Embryonic facial prominence (tissue), 1 donor: ENCODE measurements around the gene PCNX1.

ENCODE experiments used
- DNase-seq: peaks from one replicate; pipeline ENCODE4 v3.0.0-alpha.2; 2016; ENCODE audit errors: extremely low spot score

Gene PCNX1

DNA sequence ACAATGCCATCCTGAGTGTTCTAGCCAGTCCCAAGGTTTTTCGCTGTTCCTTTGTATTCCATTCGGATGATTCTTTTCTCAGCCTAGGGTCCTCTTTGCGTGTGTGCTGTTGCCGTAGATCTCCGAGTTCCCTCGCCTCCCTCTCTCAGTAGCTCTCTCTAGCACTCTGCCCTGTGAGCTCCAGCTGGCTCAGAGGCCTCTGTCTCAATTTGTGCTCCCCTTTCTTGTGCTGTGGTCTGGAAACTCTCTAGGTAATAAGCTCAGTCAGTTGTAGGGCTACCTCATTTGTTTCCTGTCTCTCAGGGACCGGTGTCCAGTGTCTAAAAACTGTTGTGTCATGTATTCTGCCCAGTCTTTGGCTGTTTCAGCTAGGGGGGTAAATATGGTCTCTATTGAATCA lies 179.3 kb downstream of the PCNX1 start:
- no peak for DNase-seq

DNA sequence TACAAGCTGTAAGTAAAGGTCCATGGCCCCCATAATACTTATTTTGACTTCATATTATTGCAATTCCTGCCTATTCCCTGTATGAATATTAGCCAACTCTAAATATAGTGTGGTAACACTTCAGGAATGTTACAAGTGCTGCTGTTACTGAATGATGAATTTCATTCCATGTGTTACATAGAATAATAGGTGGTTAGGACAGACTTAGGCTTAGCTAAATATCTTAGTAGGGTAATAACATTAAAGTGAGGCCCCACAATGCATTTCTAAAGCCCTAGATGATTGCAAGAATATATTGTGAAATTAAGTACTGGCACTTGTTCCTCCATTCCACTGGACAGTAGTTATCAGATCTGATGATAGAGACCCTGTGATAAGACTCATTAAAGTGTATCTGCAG lies 182.7 kb downstream of the PCNX1 start:
- no peak for DNase-seq

DNA sequence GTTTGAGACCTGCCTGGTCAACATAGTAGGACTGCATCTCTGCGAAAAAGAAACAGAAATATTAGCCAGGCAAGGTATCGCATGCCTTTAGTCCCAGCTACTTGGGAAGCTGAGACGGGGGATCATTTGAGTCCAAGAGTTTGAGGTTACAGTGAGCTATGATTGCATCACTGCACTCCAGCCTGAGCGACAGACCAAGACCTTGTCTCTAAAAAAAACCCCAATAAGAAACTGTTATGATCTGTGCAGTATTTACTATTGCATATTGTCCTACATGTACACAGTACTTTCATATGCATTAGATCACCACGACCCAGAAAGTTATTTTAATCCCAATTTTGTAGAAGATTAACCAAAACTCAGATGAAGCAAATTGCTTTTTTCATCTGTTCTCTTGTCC lies 187.5 kb downstream of the PCNX1 start:
- DNase-seq: no peak

DNA sequence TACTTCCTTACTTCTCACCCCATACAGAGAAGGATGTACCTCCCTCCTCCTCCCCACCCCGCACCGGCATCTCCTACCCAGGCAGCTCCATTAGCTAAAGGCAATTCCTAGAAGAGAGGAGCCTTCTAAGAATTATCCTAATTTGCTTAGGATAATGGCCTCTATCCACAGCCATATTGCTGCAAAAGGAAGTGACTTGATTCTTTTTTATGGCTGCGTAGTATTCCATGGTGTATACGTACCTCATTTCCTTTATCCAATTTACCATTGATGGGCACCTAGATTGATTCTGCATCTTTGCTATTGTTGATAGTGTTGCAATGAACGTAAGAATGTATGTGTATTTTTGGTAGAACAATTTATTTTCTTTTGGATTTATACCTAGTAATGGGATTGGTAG lies 189.7 kb downstream of the PCNX1 start:
- no peak for DNase-seq

DNA sequence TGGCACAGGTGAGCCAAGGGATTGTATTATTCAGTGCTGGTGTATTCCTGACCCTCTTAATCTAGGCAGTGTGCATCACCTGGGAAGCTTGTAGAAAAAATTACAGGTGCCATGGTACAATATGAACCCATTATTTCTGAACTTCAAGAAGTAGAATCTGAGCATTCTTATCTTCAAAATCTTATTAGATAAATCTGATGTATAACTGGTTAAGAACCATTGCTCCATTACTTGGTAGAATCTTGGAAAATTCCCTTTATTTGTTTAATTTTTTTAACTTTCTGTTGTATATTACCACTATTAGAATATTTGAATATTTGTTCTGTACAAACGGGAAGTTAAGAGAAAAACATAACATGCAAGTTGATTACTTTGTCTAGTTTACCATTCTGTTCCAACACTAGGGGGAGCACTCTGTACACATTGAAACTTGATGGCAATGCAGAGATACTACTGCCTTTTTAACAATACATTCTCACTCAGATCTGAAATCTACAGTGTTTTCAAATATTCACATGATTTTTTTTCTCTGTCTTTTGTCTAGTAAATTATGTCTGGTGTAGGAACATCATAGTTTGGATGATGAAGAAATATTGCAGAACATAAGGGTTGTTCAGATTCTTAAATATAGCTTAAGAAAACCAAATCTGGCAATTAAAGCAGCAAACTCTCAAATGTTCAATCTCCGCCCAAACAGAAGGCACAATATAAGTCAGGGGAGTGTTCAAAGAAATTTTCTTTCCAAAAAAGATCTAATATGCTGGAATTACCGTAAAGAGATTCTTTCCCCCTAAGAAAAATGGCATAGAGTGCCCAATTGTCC lies 196.6 kb downstream of the PCNX1 start:
- DNase-seq: no peak

DNA sequence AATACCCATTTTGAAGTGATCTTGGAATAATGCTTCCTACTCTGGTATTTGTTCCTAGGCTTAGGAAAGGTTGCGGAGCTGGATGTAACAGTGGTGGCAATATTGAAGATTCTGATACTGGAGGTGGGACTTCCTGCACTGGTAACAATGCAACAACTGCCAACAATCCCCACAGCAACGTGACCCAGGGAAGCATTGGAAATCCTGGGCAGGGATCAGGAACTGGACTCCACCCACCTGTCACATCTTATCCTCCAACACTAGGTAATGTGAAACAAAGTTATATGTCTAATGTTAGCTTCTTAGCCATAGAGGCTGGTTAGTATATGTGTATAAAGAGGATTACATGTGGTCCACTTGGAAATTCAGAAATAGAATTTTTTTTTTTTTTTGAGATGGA lies 197.9 kb downstream of the PCNX1 start:
- no peak for DNase-seq

DNA sequence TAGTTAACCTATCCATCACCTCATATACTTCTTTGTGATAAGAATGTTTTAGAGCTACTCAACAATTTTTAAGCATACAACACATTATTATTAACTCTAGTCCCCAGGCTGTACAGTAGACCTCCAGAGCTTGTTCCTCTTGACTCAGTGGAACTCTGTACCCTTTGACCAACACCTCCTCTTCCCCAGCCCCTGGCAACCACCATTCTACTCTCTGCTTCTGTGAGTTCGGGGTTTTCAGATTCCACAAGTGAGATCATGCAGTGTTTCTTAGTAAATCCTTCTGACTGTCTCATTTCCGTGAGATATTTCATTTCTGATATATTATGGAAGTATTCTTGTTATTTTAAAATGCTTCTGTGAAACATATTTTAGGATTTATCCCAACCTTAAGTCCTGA lies 200.7 kb downstream of the PCNX1 start:
- no peak for DNase-seq

DNA sequence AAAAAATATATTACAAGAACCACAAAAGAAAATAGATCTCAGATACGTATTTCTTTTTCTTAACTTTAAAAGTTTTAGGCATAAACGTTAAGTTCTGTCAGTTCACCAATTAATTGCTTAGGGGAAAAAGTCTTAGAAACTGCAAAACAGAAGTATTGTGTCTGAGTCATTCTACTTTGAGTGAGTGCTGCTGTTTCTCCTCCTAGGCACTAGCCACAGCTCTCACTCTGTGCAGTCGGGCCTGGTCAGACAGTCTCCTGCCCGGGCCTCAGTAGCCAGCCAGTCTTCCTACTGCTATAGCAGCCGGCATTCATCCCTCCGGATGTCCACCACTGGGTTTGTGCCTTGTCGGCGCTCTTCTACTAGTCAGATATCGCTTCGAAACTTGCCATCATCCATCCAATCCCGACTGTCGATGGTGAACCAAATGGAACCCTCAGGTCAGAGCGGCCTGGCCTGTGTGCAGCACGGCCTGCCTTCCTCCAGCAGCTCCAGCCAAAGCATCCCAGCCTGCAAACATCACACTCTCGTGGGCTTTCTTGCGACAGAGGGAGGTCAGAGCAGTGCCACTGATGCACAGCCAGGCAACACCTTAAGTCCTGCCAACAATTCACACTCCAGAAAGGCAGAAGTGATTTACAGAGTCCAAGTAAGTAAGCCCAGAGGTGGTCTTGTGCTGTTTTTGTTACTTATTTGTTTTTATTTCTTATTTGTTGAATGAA lies 201.3 kb downstream of the PCNX1 start:
- no peak for DNase-seq

DNA sequence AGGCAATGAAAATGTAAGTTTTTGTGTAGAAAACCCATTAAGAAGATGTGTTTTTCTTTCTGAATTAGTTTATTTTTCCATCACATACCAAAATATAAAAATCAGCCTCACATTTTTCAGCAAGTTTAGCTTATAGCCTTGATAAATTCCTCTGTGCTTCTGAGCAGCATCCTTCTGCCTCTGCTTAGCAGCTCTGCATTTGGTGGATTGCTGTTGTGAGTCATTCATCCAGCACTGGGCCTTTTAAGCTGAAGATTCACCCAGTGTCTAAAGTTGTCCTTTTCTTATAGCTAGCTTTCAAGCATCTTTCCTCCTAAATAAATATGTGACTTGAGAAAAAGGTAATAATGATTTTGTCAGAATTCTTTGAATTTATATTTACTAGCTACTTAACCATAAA lies 206.1 kb downstream of the PCNX1 start:
- DNase-seq: no peak

DNA sequence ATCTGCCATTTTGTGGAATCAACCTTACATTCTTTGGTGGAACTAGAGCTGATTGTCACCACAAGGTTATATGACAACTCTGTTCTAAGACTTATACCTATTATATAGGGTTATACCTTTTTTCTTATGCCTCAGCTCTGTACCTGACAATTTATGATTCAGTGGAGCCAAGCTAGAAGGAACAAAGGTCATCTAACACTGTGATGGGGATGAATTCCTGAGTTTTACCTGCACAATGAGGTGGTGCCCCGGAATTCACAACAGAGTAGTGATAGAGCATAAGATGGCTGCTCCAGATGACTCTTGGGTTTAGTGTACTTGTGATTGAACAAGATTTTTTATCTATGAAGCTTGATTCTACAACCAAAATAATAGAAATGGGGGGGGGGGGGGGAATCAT lies 207.3 kb downstream of the PCNX1 start:
- no peak for DNase-seq

DNA sequence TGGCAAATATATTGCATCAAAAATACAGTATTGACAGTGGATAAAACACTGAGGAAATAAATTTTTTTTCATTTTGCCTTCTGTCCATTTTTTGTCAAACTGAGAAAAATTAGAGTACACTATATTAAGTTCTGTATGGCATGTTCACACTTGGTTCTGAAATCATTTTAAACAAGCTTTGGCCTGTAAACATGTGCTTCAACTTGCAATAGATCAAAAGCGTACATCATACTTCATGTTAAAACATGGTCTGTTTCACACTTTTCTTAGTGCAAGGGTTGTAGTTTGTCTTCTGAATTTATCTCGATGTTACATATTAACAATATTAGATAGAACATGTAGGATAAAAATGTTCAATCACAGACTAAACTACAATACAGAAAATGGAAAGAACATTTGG lies 208.0 kb downstream of the PCNX1 start:
- no peak for DNase-seq

DNA sequence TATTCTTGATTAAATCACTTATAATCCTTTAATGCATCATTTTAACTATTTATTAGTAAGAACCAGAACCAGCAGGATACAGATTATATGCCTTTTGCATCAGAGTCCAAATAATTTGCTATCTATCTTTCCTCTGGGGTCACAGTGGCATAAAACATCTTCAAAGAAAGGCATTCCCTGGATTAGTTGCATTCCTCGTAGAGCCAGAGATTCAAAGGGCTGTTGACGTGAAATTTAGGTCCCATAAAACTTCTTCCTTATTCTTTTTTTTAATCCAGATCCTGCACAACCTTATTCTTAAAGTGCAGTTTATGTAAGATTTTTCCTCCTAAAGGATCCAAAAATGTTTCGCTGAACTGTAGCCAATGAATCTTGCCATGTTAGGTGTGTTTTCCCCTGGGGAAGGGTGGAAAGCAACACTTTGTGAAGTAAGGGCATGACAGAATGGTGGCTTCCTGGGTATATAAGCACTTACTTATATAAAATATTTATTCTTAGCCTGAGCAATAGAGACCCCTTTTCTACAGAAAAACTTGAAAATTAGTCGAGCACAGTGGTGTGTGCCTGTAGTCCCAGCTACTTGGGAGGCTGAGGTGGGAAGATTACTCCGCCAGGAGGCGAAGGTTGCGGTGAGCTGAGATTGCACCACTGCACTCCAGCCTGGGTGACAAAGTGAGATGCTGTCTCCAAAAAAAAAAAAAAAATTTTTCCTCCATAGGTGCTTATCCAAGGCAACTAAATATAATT lies 208.7 kb downstream of the PCNX1 start:
- DNase-seq: no peak

DNA sequence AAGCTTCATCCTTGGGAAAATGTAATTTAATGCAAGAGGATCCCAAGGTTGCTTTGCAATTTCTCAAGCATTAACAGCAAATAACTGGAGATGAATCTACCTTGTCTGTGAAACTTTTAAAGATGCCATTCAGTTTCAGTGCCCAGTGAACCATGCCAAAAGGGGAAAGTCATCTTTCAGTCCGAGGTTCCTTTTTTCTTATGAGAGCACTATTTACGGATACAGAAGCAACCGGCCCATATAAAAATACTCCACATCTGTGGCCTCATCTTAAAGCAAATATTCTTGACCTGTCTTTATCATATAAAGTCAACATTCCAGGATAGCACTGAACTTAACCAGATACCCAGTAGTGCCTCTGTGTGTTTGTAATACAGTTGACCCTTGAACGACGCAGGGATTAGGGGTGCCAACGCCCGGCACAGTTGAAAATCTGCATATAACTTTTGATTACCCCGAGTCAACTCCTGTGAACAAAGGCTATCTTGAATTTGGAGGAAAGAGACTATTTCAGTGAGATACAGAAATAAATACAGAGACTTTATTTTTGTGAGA lies 209.4 kb downstream of the PCNX1 start:
- no peak for DNase-seq

DNA sequence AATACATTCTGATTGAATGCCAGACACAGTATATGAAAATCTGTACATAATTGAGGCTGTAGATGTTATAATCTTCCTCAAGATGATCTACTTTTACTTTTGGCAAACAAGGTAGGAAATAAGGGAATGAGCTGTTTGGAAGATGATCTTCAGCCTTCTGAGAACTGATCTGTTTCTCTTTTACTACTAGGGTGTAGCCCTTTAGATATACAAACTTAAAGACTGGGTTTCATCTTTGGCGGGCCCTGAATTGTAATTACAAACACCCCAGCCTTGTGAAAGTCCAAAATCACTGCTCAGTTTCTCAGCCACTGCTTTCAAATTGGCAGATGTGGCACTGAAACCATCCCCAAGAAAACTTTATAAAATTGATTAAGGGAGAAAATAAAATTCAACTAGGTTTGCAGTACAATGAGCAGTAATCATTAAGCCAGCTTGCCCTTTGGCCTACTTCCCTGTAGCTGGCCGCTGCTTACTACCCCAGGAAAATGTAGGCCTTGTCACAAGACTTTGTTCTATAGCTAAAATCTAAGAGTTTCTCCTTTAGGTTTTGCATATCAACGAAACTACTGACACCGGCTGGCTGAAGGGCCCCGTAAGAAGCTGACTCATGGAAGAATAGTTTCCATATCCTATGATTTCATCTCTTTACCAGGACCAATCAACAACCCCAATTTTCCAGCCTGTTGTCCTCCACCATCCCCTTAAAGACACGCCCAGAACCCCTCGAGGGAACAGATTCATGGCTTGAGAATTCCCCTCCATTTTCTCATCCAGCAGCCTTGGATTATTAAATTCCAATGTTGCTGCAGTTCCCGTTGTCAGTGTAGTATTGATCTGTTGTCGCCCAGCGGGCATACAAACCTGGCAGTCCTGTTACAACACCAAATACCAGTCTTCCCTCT lies 210.8 kb downstream of the PCNX1 start:
- DNase-seq: no peak

DNA sequence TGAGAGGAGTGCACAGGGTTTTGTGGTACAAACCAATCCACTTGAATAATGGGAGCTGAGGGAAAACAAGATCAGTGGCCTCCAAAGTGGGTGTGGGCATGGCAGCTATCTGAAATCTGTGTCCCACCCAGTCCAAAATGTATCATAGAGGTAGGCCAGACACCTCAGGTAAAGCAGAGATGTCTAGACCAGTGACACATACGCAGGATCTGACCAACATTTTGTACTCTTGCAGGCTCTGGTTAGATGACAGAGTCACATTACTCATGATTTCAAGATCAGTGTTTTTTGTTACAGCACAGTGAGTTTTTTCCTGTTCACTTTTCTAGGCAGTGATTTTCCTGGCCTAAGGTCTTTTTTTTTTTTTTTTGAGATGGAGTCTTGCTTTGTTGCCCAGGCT lies 211.8 kb downstream of the PCNX1 start:
- DNase-seq: no peak

DNA sequence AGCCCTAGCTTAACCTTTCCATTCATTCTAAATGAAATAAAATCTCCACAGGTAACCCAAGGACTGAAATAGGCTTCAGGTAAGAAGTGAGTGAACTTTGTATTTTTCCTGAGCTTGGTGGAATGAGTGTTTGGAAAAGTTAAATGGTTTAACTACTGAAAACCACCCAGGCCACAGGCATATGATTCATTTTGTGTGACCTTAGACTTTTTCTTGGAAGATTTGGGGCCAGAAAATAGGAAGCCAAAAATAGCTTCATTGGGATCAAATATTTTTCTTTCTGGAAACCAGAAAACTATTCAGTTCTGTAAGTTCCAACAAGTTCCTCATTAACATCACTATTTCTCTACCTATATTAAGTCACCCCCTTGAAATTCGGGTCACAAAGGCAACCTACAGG lies 212.6 kb downstream of the PCNX1 start:
- no peak for DNase-seq

DNA sequence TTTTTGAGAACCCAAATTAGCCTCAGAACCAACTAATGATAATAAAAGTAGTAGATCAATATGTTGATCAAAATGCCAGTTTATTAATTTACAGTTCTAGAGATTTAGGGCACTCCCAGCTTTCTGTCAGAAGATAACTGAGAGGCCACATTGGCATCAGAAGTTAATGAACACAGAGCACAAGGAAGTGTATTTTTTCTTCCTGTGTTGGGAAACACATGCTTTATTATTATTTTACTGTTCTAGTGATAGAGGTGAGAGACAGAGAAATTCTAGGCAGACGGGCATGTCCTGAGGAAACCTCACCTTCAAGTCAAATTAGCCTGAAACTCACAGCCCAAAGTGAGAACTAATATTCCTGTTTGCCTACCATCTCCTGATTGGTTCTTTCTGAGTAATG lies 213.7 kb downstream of the PCNX1 start:
- no peak for DNase-seq

DNA sequence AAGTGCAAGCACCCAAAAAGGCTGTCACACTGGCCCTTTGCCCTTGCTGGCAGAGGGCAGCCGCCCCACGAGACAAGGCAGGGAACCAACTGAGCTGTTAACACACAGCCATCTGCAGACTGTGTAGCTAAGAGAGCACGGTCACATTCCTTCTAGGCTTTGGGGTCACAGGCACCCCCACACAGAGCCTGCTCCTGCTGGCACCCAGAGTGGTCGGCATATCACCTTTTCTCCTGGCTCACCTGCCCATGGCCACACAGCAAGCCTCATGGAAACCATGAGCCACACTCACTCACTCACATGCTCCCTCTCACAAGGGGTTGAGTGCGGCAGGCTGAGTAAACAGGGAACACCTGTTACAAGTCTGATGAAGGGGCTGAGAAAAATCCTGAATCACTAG lies 214.5 kb downstream of the PCNX1 start:
- DNase-seq: no peak

DNA sequence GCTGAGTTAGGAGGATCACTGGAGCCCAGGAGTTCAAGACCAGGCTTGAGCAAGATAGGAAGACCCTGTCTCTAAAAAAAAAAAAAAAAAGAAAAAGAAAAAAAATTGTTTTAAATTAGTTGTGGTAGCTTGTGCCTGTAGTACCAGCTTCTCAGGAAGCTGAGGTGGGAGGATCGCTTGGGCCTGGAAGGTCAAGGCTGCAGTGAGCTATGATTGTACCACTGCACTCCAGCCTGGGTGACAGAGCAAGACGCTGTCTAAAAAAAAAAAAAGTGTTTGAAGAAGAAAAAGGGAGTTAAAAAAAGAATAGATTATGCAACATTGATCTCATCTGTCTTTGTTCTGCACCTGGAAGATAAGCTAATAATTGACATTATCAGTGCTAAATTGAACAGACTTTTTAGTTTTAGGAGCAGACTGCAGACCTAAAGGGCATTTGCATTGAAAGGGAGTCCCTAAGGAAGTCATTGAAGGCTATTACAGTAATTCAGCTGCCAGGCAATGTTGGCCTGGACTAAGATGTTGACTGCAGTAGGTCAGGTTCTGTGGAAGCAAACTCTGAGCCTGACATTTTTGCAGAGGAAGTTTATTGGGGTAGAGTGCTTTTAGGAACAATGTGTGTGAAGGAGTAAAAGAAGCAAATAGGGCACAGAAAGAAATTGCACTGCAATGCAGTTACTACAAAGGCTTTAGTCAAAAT lies 215.8 kb downstream of the PCNX1 start:
- DNase-seq: no peak

DNA sequence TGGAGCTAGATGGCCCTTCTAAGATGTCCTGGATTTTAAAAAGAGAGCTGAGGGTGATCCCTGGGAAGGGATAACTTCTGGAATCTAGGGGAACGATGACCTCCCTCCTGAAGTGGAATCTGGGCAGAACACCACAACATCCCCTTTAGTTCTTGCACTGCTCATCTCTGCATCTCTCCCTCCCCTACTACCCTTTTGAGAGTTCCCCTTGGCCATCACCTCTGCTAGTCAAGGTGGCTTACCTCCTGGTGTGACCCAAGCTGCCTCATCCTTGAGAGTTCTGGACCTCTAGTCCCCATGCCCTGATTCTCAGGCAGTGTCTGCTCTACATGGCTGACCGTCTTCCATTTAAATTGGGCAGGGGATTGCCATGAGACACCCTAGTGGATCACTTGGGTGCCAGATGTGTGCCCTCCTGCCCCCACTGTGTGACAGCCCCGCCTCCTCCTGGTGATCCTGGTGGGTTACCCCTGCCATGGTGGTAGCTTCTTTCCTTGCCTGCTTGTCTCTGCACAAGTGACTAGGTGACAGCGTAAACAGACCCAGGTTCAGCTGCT lies 216.4 kb downstream of the PCNX1 start:
- no peak for DNase-seq
